ENCODE data around the gene TBC1D17. TPM values are rescaled to one million over a fixed set of nuclear protein-coding genes. Genes with fewer than 3 reads are reported as not detected.

Gene TBC1D17
- total RNA-seq, 1 experiment from 2014 or later: 17.8 TPM

GRCh38 chr19:49889687-49890348 lies 12.3 kb downstream of the TBC1D17 start:
- Histone ChIP-seq H3K9me3 (ENCODE audit: low read length) (no peaks in the 10 kb centered on the region), H2AFZ (ENCODE audit: low read length) (no peak overlapping the region), H3K79me2 (ENCODE audit: low read length) (no peaks in the 10 kb centered on the region), H3K36me3 (ENCODE audit: low read depth, low read length) (no peaks in the 10 kb centered on the region), H3K27ac (ENCODE audit: low read length) (no peak overlapping the region), H3K4me2 (ENCODE audit: low read length) (no peak overlapping the region), H3F3A (ENCODE audit: low read length, unreplicated experiment) (peaks cover 3% of the 10 kb centered on the region), H3K9me2 (replicated peaks; ENCODE audit: low read length) (no peaks in the 10 kb centered on the region), H3K27me3 (ENCODE audit: low read length) (no peaks in the 10 kb centered on the region), H3K9ac (ENCODE audit: low read length) (no peak overlapping the region), H3K4me1 (ENCODE audit: insufficient read depth, low read length) (peaks cover 2% of the 10 kb centered on the region), H4K20me1 (ENCODE audit: low read length) (no peaks in the 10 kb centered on the region), H3K4me3 (ENCODE audit: low read length) (no peak overlapping the region)
- TF ChIP-seq EZH2 (IDR thresholded peaks at IDR 0.05; ENCODE audit: low read length, unreplicated experiment) (no peak), EZH2phosphoT487 (IDR thresholded peaks at IDR 0.05; ENCODE audit: borderline replicate concordance, low read length) (no peak), CTCF (conservative IDR thresholded peaks at IDR 0.05; ENCODE audit: low read depth, low read length) (no peak)
- ChIA-PET POLR2A (ENCODE audit: unreplicated experiment) (no interaction called here), CTCF (no interaction called here)
- BruUV-seq (replicated peaks): no TSS peak
- DNase-seq (no peak), ATAC-seq (no peak)
- intact Hi-C loops (cut with micrococcal nuclease): no loop called here

- POLR2A ChIA-PET (ENCODE audit: unreplicated experiment): no interaction called here
- H3K9me2 ChIP-seq (replicated peaks; ENCODE audit: low read length): no peaks in the 10 kb centered on the region
- H3K4me2 ChIP-seq (ENCODE audit: low read length): no peak overlapping the region
- no peak overlapping the region for H3K4me3 ChIP-seq (ENCODE audit: low read length)
- no peaks in the 10 kb centered on the region for H3K4me1 ChIP-seq (ENCODE audit: insufficient read depth, low read length)
- no peak overlapping the region for H3K27ac ChIP-seq (ENCODE audit: low read length)
- H3K27me3 ChIP-seq (ENCODE audit: low read length): no peaks in the 10 kb centered on the region
- ATAC-seq (peak; percentile 32), DNase-seq (no peak)
- TF ChIP-seq EZH2phosphoT487 (IDR thresholded peaks at IDR 0.05; ENCODE audit: borderline replicate concordance, low read length) (no peak), EZH2 (IDR thresholded peaks at IDR 0.05; ENCODE audit: low read length, unreplicated experiment) (no peak), CTCF (conservative IDR thresholded peaks at IDR 0.05; ENCODE audit: low read depth, low read length) (no peak)
- intact Hi-C loops (cut with micrococcal nuclease): no loop called here
- CTCF ChIA-PET: no interaction called here
- no peaks in the 10 kb centered on the region for H3K79me2 ChIP-seq (ENCODE audit: low read length)
- peaks cover 3% of the 10 kb centered on the region for H3F3A ChIP-seq (ENCODE audit: low read length, unreplicated experiment)
- H4K20me1 ChIP-seq (ENCODE audit: low read length): no peaks in the 10 kb centered on the region
- no peak overlapping the region for H3K9ac ChIP-seq (ENCODE audit: low read length)
- BruUV-seq (replicated peaks): no TSS peak
- H3K9me3 ChIP-seq (ENCODE audit: low read length): no peaks in the 10 kb centered on the region
- no peak overlapping the region for H2AFZ ChIP-seq (ENCODE audit: low read length)
- H3K36me3 ChIP-seq (ENCODE audit: low read depth, low read length): no peaks in the 10 kb centered on the region
These were observed 13.1 kb downstream of the TBC1D17 start for GRCh38 chr19:49890349-49891311.

- H3K79me2 ChIP-seq (ENCODE audit: low read length): no peaks in the 10 kb centered on the region
- H3K9me3 ChIP-seq (ENCODE audit: low read length): no peaks in the 10 kb centered on the region
- no peak overlapping the region for H3K4me2 ChIP-seq (ENCODE audit: low read length)
- POLR2A ChIA-PET (ENCODE audit: unreplicated experiment): no interaction called here
- no TSS peak for BruUV-seq (replicated peaks)
- DNase-seq (no peak), ATAC-seq (no peak)
- no peak overlapping the region for H3K9ac ChIP-seq (ENCODE audit: low read length)
- no peak overlapping the region for H3K27ac ChIP-seq (ENCODE audit: low read length)
- H4K20me1 ChIP-seq (ENCODE audit: low read length): no peaks in the 10 kb centered on the region
- no peak overlapping the region for H2AFZ ChIP-seq (ENCODE audit: low read length)
- no peak overlapping the region for H3K4me3 ChIP-seq (ENCODE audit: low read length)
- no peaks in the 10 kb centered on the region for H3K27me3 ChIP-seq (ENCODE audit: low read length)
- no peaks in the 10 kb centered on the region for H3K4me1 ChIP-seq (ENCODE audit: insufficient read depth, low read length)
- no peaks in the 10 kb centered on the region for H3K36me3 ChIP-seq (ENCODE audit: low read depth, low read length)
- H3F3A ChIP-seq (ENCODE audit: low read length, unreplicated experiment): peaks cover under 1% of the 10 kb centered on the region
- intact Hi-C loops (cut with micrococcal nuclease): no loop called here
- TF ChIP-seq CTCF (conservative IDR thresholded peaks at IDR 0.05; ENCODE audit: low read depth, low read length) (no peak), EZH2phosphoT487 (IDR thresholded peaks at IDR 0.05; ENCODE audit: borderline replicate concordance, low read length) (no peak), EZH2 (IDR thresholded peaks at IDR 0.05; ENCODE audit: low read length, unreplicated experiment) (no peak)
- CTCF ChIA-PET: no interaction called here
- no peaks in the 10 kb centered on the region for H3K9me2 ChIP-seq (replicated peaks; ENCODE audit: low read length)
These were observed 13.9 kb downstream of the TBC1D17 start for GRCh38 chr19:49891393-49891792.

Data from PC-3 (cell line).